SU-DHL-6 (cell line): ENCODE data around the gene CHST12.

Experiments used
- H2AFZ ChIP-seq: fragments of 200-600 bp; sonication (generic); 2 replicates; pipeline ENCODE4 v1.6.1; 2014; ENCODE audit warnings: low read depth, mild to moderate bottlenecking, moderate library complexity, mixed read lengths, antibody characterized with exemption, low read length; ENCODE audit not compliant: severe bottlenecking
- H3F3A ChIP-seq: fragments of 200-600 bp; shearing (Covaris generic); 2 replicates; pipeline ENCODE4 v1.6.0; 2016; ENCODE audit warnings: antibody characterized with exemption, mild to moderate bottlenecking; ENCODE audit not compliant: insufficient read depth
- H3K27ac ChIP-seq: fragments of 200-600 bp; sonication (generic); 2 replicates; pipeline ENCODE4 v1.5.1; 2016; ENCODE audit warnings: low read depth, mild to moderate bottlenecking, low read length, moderate library complexity, mixed read lengths
- H3K27me3 ChIP-seq: fragments of 200-600 bp; sonication (generic), shearing (Covaris generic); 2 replicates; pipeline ENCODE4 v1.6.0; 2014; ENCODE audit warnings: mild to moderate bottlenecking, low read length
- H3K36me3 ChIP-seq: fragments of 200-600 bp; sonication (generic); 2 replicates; pipeline ENCODE4 v1.6.1; 2014; ENCODE audit warnings: mild to moderate bottlenecking, low read length, mixed read lengths
- H3K4me2 ChIP-seq: fragments of 300-600, 200-600 bp; shearing (Covaris generic), sonication (generic); 2 replicates; pipeline ENCODE4 v1.6.0; 2014; ENCODE audit warnings: low read length, low read depth, mild to moderate bottlenecking; ENCODE audit not compliant: poor library complexity, severe bottlenecking
- H3K4me3 ChIP-seq: fragments of 200-600 bp; sonication (generic); 2 replicates; pipeline ENCODE4 v1.5.1; 2014; ENCODE audit warnings: antibody characterized with exemption, low read length, mild to moderate bottlenecking, mixed read lengths; ENCODE audit not compliant: insufficient read depth, poor library complexity, severe bottlenecking
- H3K79me2 ChIP-seq: fragments of 200-600 bp; sonication (generic); 2 replicates; pipeline ENCODE4 v1.6.1; 2014; ENCODE audit warnings: mild to moderate bottlenecking, low read length, moderate library complexity; ENCODE audit not compliant: insufficient read depth
- H3K9ac ChIP-seq: fragments of 200-600 bp; sonication (generic); 2 replicates; pipeline ENCODE4 v1.7.0; 2014; ENCODE audit warnings: mild to moderate bottlenecking, low read length
- H3K9me2 ChIP-seq: fragments of 200-600 bp; sonication (generic); replicated peaks from 2 replicates; pipeline ENCODE4 v1.6.1; 2014; ENCODE audit warnings: low read length; ENCODE audit not compliant: insufficient read depth
- H3K9me3 ChIP-seq: fragments of 200-600 bp; sonication (generic); 2 replicates; pipeline ENCODE4 v1.6.1; 2014; ENCODE audit warnings: low read length, mixed read lengths; ENCODE audit not compliant: insufficient read depth
- H4K20me1 ChIP-seq: fragments of 200-600 bp; sonication (generic); 2 replicates; pipeline ENCODE4 v1.6.1; 2014; ENCODE audit warnings: low read depth, mild to moderate bottlenecking, antibody characterized with exemption, low read length, moderate library complexity, mixed read lengths
- CTCF ChIP-seq: fragments of 200-600 bp; sonication (generic); IDR thresholded peaks from one replicate; pipeline ENCODE4 v1.5.1; 2017; ENCODE audit warnings: antibody characterized with exemption, mild to moderate bottlenecking, low read length, moderate library complexity; ENCODE audit not compliant: insufficient read depth, poor library complexity, severe bottlenecking
- EZH2phosphoT487 ChIP-seq: fragments of 200-600 bp; sonication (generic), shearing (Covaris generic); conservative IDR thresholded peaks from 2 replicates; pipeline ENCODE4 v1.6.1; 2018; ENCODE audit warnings: mild to moderate bottlenecking, antibody characterized with exemption, low read length, moderate library complexity, mixed read lengths

CHST12 gene

DNA sequence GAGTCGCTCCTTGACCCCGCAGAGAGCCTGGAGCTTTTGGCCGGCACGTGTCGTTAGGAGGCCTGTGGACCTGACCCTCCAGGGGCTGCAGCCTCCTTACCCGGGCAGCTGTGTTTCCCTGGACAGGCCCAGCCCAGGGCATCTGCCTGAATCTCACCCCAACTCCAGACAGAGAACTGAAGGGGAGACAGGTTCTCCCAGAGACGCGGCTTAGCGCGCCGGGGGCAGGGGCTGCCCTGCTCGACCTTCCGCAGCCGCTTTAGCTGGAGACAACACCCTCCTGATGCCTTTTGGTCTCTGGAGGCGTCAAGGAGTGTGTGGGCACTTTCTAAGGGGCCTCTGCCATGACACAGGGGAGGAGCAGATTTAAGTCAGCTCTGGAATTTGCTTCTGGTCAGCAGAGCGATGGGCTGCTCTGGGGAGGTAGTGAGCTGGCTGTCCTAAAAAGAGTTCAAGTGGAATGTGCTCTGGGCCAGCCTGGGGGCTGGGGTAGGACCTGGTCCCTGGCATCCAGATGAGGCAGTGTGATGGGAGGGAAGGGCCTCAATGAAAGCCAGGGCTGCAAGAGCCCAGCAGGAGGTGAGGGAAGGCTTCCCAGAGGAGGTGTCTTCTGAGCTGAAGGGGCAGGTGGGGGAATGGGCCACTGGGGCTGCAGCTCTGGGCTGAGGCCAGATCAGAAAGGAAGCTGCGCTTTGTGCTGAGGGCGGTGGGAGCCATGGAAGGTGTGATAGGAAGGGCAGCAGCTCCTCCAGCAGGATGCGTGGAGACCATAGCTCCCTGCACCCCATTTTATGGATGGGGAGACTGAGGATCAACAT is 67.0 kb downstream of the CHST12 start:
- TF ChIP-seq EZH2phosphoT487 (no peak), CTCF (no peak)
- H3K27me3 ChIP-seq, result no peaks in the 10 kb centered on the region
- no peaks in the 10 kb centered on the region for H3K9me2 ChIP-seq
- no peak overlapping the region for H2AFZ ChIP-seq
- H3K4me3 ChIP-seq, result no peak overlapping the region
- no peaks in the 10 kb centered on the region for H4K20me1 ChIP-seq
- H3K79me2 ChIP-seq, result no peaks in the 10 kb centered on the region
- no peaks in the 10 kb centered on the region for H3K9me3 ChIP-seq
- no peak overlapping the region for H3K27ac ChIP-seq
- no peak overlapping the region for H3K4me2 ChIP-seq
- H3K9ac ChIP-seq, result no peak overlapping the region
- no peaks in the 10 kb centered on the region for H3K36me3 ChIP-seq
- no peaks in the 10 kb centered on the region for H3F3A ChIP-seq

DNA sequence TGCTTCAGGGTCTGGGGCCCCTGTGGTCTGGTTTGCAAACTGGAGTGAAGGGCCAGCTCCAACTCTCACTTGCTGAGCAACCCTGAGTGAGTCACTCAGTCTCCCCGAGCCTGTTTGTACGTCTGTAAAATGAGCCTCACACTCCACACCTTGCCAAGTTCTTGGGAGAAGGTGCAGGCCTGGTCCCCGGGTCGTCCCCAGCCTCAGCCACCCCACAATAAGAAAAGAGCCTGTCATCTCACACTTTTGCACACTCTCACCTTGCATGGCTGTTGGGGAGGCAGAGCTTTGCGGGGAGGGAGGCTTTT is 67.6 kb downstream of the CHST12 start:
- Histone ChIP-seq H3K9ac (no peak overlapping the region), H3K4me3 (no peak overlapping the region), H3F3A (no peaks in the 10 kb centered on the region), H4K20me1 (no peaks in the 10 kb centered on the region), H3K9me2 (no peaks in the 10 kb centered on the region), H3K9me3 (no peaks in the 10 kb centered on the region), H3K4me2 (no peak overlapping the region), H3K27ac (no peak overlapping the region), H2AFZ (no peak overlapping the region), H3K36me3 (no peaks in the 10 kb centered on the region), H3K27me3 (no peaks in the 10 kb centered on the region), H3K79me2 (no peaks in the 10 kb centered on the region)
- no peak for TF ChIP-seq EZH2phosphoT487
- TF ChIP-seq CTCF, result no peak

GRCh38 chr7:2471396-2471795 is 68.0 kb downstream of the CHST12 start:
- Histone ChIP-seq H3F3A (no peaks in the 10 kb centered on the region), H2AFZ (no peak overlapping the region), H3K79me2 (no peaks in the 10 kb centered on the region), H3K9me3 (no peaks in the 10 kb centered on the region), H3K9ac (no peak overlapping the region), H3K27ac (no peak overlapping the region), H3K27me3 (no peaks in the 10 kb centered on the region), H3K36me3 (no peaks in the 10 kb centered on the region), H4K20me1 (no peaks in the 10 kb centered on the region), H3K9me2 (no peaks in the 10 kb centered on the region), H3K4me2 (no peak overlapping the region), H3K4me3 (no peak overlapping the region)
- TF ChIP-seq EZH2phosphoT487 (no peak), CTCF (no peak)
